Activated gamma-delta T cell treated with Interleukin-2 at 50 U/mL for 16 hours (primary cell): Measurements from ENCODE around the gene PLCB4.

Experiments
- DNase-seq: peaks from one replicate; pipeline ENCODE4 v3.0.0-alpha.2; 2020

The PLCB4 gene

DNA sequence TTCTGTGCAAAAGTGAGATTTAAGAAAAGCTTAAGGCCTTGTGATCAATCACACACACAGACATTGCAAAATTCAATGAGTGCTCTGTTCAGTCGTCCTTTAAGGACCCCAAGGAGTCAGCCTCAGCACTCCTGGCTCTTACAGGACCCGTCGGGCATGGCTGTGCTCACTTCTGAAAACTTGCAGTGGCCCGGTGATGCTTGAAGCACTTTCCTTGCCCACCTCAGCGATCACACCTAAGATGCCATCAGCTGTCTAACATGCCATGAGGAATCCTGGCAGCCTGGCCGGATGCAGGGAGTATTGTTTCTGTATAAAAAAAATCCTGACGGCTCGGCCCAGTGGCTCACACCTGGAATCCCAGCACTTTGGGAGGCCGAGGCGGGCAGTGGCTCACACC is 344.1 kb downstream of the PLCB4 start:
- DNase-seq, result no peak

DNA sequence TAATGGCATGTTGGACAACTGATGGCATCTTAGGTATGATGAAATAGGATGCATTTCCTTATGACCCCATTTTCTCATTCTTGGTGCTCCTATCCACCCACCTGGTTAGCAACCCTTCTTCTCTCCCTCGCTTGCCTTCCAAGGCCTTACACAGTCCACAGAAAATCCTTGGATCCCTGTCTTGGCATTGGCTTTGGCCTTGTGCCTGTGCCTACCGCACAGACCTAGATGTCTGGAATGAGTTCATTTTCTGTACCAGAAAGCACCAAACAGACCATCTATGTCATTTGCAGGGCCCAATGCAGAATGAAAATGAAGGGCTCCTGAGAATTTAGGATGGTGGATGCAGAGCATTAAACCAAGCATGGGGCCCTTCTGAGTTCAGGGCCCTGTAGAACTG is 346.5 kb downstream of the PLCB4 start:
- DNase-seq, result no peak

DNA sequence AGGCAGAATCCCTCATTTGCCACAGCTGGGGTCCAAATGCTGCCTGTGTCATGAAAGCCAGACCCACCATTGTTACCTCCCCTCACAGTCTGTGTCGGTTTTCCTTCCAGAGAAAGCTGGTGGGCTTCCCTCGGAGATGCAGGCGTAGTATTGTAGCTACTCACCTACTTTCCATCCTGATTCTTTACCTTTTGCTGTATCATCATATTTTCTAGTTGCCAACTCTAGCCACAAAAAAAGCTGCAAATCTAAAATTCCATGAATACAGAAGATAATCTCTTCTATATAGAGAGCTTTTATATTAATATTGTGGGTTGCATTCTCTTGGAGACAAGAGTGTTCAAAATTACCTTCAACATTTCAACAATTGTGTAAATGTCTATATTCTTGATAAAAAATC is 347.5 kb downstream of the PLCB4 start:
- DNase-seq, result no peak

DNA sequence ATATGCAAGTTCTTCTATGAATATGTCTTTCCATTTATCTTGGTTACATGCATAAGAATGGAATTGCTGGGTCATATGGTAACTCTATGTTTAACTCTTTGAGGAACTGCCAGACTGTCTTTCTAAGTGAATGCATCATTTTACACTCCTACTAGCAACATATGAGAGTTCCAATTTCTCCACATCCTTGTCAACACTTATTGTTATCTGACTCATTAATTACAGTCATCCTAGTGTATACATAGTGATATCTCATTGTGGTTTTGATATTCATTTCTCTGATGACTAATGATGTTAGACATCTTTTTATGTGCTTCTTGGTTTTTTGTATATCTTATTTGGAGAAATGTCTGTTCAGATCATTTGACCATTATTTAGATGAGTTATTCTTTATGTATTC is 348.8 kb downstream of the PLCB4 start:
- no peak for DNase-seq

DNA sequence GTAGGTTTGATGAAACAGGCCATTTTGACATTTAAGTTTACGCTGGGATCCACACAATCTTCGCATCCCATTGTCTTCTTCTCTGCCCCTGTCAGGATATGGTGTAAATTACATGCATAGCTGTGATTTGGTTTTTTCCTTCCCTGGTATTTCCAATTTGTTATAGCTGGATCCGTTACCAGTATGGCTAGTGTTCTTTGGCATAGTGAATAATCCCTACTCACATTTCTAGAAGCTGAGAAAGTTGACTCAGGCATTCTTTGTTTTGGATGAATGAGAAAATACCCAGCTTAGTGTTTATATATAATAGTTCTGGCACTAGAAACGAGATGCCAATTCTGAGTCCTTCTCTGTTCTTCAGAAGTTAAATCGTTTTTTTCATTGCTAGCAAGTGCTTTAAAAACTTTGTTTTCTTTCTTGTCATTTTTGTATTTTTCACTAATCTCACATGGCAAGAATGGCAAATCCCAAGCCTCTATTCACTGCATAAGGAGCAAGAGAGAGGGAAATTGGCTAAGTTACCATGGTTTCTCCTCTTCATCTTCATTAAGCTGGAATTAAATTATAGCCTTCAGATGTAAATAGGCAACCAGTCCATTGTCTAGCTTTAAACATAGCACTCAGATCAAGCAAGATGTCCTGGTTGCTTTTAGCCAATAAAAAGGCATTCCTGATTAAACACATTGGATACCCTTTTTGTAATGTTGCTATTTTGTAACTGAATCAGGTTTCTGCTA is 353.6 kb downstream of the PLCB4 start:
- no peak for DNase-seq

DNA sequence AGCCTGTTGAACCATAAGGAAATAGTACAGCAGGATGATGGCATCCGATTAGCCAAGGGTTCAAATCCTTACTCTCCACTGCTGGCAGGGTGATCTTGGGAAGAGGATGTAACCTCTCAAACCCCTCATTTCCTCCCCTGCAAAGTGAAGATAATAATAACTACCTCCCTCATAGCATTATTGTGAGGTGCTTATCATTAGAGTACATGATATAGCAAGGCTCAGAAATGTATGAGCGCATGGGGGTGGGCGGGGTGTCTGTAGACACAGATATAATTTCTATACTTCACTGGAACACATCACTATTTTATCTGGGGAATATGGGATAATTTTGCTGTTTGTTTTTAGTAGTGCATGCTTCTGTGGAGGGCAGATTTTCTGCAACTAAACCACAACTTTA is 355.7 kb downstream of the PLCB4 start:
- DNase-seq, result no peak

DNA sequence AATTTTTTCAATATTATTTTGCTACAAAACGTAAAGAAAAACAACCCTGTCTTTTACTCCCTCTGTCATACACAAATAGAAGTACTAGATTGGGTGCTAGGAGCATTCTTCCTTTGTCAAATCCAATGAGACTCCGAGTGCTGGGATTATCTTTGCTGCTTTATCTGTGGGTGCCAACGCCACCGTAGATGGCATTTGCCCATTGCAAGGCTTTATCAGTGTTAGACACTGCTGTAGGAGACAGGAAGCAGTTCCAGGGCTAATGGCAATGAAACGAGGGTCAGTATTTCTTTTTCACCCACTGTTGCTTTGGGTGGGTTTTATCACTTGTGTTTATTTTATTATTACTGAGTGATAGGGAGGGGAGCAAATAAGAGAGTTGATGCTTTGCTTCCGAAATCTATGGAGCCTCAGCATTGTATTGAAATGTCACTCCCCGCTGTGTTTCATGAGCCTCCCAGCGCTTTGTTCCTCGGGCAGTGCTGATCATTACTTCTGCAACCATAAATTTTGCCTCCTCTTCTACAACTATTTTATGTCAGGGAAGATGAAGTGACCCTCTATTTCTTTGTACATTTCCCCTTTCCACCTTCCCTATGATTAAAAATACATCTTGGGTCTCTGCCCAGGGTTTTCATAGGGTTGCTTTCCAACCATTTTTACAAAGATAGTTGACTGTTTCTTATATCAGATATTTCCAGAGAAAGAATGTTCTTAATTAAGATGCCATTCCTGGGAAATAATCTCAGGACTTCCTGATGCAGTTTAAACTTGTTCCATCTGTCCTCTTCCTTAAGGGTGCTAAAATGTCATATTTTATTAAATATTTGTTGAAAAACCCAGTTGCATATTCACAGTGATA is 358.8 kb downstream of the PLCB4 start:
- no peak for DNase-seq

DNA sequence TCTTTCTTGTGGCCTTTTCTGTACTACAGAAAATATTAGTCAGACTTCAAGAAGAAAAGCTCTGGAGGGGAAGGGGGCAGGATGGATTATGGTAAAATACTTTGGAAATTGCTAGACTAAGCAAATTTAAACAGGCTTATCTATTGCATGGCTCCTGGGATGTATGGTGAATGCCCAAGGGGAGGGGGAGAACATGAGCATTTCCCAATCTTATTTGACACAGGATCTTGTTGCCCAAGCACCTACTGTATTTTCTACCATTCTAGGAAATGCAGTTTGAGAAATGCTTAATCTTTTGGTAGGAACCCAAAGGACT is 359.4 kb downstream of the PLCB4 start:
- no peak for DNase-seq

DNA sequence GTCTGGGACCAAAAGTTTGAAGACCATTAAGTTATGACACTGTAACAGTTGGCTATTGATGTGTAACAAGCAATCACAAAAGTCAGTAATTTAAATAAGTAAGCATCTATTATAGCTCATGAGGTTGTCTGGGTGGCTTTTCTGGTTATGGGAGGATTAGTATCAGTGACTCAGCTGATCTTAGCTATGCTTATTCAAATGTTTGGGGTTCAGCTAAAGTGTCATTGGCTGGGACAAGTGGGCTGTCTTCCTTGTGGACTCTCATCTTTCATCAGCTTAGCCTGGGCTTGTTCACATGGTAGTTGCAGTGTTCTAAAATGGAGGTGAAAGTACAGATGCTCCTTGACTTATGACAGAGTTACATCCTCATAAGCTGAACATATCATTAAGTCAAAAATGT is 370.9 kb downstream of the PLCB4 start:
- DNase-seq, result no peak

DNA sequence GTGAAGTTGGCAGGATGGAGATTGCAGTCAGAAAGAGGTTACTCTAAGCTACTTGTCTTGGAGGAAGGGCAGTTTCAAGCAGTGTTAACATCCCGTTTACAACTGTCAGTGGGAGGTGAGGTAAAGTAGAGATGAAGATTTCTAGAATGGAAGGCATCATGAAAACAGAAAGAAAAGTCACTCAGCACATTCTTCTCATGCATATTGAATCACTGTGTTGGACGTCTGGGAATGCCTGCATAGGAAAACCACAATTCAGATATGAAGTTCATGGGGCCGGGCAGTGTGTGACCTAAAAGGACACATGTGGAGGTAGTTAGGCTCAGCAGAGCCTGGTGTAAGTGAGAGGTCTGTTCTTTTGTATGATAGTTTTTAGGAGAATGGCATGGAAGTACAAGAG is 372.0 kb downstream of the PLCB4 start:
- DNase-seq, result no peak

DNA sequence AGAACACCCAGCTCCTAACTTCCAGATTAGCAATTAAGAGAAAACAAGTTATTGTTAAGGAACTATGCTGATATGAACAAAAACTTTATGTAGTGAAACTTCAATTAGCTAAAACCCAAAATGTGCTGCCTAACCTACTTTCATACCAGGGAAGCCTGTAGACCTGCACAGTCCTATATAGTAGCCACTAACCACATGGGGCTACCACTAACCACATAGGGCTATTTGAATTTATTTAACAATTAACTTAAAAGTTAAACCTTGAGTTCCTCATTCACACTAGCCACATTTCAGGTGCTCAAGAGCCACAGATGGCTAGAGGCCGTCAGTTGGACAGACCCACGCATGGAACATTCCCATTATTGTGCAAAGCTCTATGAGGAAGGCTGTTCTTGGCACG is 373.1 kb downstream of the PLCB4 start:
- no peak for DNase-seq

DNA sequence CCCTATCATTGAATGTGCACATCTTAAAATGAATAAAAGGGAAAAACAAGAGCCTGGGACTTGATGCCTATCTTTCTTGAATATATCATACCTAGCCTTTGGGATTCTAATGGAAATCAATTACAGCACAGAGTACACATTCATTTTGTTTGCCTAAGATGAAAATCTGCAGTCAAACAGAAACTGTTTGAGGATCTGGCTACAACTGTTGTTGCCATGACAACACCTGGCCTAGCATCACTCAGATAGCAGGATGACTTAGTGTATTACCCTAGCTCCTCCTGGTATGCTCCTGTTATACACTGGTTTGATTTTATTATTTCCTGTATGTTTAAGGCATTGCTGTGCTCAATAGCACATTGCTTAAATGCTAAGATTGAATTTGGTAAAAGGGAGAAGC is 374.0 kb downstream of the PLCB4 start:
- DNase-seq, result no peak

DNA sequence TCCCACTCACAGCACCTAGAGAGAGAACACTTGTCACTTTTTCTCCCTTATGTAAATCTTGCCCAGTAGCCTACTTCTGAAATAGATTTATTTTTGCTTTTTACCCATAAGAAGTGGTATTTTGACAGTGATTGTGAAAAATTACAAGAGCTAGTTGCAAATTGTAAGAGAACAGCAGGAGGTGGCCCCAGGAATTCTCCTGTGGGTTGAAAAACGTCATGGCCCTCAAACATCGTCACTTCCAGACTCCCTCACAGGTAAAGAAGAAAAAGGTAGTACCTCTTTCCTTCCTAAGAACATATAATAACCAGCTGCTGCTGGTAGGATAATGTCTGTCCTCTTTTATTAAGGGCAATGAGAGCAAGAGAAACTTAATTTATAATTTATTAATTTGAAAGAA is 376.0 kb downstream of the PLCB4 start:
- no peak for DNase-seq

DNA sequence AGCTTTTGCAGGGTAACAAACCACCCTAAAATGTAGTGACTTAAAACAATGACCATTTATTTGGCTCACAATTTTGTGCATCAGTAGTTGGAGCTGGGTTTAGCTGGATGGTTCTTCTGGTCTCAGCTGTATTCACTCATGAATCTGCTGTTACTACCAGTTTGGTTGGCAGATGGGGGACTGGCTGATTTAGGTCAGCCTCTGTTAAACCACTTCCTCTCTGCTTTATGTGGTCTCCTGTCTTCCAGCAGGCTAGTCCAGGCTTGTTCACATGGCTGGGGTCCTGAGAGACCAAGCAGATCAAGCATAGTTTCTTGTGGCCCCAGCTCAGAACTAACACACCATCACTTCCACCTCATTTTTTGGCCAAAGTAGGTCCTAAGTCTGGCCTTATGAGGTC is 378.3 kb downstream of the PLCB4 start:
- DNase-seq, result no peak

DNA sequence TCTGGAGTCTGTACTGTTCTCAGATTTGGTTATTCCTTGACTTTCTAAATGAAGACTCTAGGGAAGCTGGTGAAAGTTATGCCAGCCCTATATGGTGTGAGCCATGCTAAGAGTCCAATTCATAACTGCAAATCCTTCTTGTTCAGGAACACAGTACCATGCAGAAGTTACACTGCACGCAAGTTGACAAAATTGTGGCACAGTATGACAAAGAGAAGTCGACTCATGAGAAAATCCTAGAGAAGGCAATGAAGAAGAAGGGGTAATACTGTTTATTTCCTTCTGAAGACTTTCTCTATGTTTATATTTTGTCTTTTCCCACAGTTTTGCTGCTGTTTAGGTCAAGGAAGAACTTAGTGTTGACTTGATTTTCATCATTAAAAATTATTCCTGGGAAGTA is 384.3 kb downstream of the PLCB4 start:
- DNase-seq, result no peak

DNA sequence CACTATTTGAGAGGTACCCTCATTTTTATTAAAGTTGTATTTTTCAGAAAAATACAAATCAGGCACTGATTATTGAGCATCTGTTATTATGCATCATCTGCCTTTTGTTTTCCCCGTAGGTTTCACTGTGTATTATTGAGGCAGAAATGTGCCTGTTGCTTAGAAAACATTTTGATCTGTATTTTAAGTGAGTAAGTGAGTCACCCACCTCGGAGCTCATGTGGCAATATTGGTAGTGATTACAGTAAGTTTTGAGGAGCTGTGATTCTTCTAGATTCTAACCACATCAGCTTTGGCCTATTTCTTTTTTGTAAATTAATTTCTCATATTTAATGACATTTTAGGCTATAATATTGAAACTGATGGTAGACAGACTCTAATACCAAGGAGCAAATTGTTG is 385.9 kb downstream of the PLCB4 start:
- DNase-seq, result no peak

DNA sequence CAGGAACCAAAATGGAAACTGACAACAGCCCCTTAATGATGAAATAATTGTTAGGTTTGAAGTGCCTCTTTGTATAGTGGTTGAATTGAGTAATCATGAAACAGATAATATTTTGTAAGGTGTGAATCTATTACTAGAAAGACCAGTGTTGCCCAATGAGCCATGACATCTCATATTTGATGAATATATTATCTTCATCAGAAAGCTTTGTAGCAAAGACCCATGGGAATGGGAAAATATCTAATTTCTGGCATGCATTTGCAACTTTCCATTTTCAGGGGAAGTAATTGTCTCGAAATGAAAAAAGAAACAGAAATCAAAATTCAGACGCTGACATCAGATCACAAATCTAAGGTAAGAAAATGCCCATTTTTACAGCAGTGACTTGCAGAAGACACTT is 388.2 kb downstream of the PLCB4 start:
- DNase-seq, result no peak

DNA sequence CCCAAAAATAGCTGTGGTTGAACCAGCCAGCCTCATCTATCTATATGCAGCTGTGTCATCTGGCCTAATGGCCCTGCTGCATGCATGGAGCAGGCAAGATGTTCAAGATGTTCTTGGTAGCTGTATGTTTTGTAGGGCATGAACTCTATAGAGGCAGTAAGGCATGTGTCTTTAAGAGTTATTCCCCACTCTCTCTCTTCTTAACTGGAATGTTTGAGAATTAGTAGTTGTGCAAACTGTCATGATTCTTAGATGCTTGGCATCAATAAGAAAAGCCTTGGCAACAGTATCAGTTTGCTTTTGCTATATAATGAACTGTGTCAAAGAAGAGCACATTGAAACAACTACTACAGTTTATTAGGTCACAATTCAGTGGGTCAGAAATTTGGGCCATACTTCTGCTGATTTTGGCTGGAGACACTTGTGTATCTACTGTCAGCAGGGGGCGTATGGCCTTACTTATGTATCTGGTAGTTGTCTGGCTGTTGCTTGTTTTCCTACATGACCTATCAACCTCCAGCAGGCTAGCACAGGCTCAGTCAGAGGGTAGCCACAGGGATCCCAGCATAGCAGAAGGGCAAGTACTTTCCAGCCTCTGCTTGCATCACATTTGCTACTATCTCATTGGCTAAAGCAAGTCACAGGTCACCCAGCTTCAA is 389.4 kb downstream of the PLCB4 start:
- no peak for DNase-seq

DNA sequence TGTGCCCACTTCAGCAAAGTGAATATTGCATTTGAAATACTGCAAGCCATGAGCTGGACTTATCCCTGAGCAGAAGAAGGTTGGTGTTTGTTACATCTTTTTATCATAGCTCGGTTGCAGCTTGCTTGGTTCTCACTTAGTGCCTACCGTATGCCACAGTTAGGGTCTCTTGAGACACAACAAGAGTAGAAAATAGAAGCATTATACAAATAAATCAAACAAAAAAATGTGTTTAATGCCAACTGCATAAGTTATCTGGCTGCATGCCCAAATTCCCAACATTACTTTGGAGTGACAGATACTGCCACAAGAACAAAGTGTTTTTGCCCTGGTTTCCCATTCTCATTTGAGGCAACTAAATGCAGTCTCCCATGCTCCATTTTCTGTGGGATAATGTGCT is 391.6 kb downstream of the PLCB4 start:
- no peak for DNase-seq

DNA sequence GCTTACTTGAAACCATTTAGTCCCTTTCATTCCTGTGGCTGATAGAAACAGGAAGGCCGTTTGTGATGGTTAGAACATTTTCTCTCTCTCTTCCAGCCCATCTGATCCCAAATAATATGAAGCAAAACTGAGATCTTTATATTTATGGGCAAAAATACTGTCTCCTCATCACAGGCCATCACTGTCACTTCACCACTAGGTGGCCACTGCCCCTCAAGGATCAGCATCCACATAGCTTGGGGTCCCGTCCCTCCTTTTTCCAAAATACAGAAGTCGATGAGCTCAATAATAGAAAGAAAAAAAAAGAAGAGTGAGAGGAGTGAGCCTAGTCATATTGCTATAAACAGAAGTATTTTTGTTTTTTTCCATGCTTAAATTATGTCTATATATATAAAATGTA is 399.1 kb downstream of the PLCB4 start:
- no peak for DNase-seq

DNA sequence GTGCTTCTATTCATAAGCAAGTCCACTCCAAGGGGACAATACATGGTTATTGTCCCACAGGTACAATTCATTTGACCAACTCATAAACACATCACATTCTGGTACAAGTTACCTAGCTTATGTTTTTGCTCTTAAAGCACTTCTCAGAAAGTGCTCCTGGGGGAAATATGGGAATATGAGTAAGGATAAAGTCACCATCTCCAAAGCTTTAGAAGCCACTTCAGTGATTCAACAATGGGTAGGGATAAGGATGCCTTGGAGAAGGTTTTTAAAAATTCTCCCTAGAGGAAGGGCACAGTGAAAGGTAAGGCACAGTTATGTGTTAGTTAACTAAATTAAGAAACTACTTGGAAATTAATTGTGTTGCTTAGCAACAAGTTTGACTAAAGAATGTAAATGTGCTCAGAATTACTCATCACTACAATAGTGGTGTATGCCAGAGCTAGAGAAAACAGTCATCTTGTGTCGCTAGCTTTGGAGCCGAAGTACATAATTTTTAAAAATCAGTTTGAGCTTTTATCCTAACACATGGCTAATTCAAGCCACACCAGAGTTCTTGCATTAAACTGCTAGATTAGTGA is 406.0 kb downstream of the PLCB4 start:
- no peak for DNase-seq

DNA sequence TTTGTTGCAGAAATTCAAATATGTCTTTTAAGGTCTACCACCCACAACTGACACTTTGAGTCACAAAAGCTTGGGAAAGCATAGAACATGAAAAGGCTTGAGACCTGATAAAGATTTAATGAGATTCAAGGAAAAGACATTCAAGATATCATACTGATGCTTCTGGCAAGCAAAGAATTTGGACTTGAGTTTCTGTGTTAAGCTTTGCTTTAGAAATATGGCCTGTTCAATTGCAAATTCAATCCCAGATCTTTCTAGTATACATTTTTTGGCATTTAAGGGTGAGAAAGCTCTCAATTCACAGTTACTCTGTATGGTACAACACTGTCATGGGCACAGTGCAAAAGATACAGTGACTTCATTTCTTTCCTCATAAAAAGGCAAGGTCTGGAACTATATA is 406.6 kb downstream of the PLCB4 start:
- no peak for DNase-seq

DNA sequence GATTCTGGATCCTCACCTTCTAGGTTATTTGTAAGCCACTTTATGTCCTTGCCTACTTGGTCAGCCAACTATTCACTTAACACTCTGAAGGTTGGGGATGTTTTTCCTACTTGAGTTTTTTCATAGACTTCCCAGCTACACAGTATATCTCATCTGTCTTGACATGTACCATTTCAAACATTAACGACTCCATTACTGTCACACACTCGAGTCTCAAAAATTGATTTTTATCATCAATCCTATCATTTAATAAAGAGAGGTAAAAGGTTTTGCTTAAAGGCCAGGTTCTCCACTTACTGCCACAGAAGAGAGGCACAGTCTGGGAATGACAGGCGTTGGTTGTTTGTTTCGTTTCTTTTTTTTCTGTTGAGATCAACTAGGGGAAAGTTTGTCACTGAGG is 407.3 kb downstream of the PLCB4 start:
- DNase-seq, result no peak

DNA sequence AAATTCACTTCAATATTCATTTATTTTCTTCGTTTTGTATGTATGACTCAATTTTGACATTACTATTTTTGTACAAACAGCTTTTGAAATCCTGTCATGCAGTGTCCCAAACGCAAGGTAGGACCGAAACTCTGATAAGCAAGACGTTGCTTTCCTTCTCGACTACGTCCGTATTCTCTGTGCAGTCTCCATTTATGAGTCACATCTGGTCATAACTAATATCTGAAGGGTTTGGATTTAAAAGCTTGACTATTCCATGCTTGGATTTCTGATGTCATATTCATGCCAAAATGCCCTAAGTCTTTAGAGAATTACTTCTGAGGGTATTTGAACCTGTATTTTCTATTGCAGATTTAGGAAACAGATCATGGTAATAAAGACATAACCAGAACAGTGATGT is 407.8 kb downstream of the PLCB4 start:
- DNase-seq, result no peak
